CD4-positive, CD25-positive, alpha-beta regulatory T cell (primary cell): ENCODE results near the gene RXFP2. TPM values are rescaled to one million over a fixed set of nuclear protein-coding genes. Genes with fewer than 3 reads are reported as not detected.

ENCODE experiments used
- ATAC-seq, 2 donors: fragments of 150-1000 bp; cut with Tn5 transposase; one replicate each; pipeline ENCODE4 v1.10.0; 2021; ENCODE audit warnings: low read depth in 2 of 2, moderate number of reproducible peaks in 2 of 2, moderate library complexity in 1 of 2
- DNase-seq, 3 donors: peaks; one replicate each; pipeline versions ENCODE4 v3.0.0 to v3.0.0-alpha.2; 2012 to 2022; ENCODE audit warnings: mixed read lengths in 1 of 3
- H3K27ac ChIP-seq: one replicate; pipeline ENCODE4 v1.7.0; 2013; ENCODE audit warnings: mild to moderate bottlenecking, low read length; ENCODE audit not compliant: insufficient read depth, poor library complexity, severe bottlenecking
- H3K27me3 ChIP-seq: one replicate; pipeline ENCODE4 v1.7.0; 2013; ENCODE audit warnings: low read length; ENCODE audit not compliant: control insufficient read depth, insufficient read depth
- H3K36me3 ChIP-seq: one replicate; pipeline ENCODE4 v1.7.0; 2013; ENCODE audit warnings: mild to moderate bottlenecking, low read length, moderate library complexity; ENCODE audit not compliant: control insufficient read depth, insufficient read depth
- H3K4me1 ChIP-seq: 2 replicates; pipeline ENCODE4 v1.7.0; 2013; ENCODE audit warnings: mild to moderate bottlenecking, low read length; ENCODE audit not compliant: insufficient read depth, control insufficient read depth, poor library complexity, severe bottlenecking
- H3K4me3 ChIP-seq: one replicate; pipeline ENCODE4 v1.7.0; 2013; ENCODE audit warnings: low read depth, mild to moderate bottlenecking, low read length, moderate library complexity
- H3K9me3 ChIP-seq, 2 experiments: 1 replicate in 1 of 2; 2 replicates in 1 of 2; pipeline ENCODE4 v1.7.0; 2013; ENCODE audit warnings: low read length in 2 of 2, mild to moderate bottlenecking in 1 of 2, moderate library complexity in 1 of 2; ENCODE audit not compliant: control insufficient read depth in 2 of 2
- H3K27ac Mint-ChIP-seq, 3 donors: one replicate each; pipeline ENCODE4 v1.8.0; 2020 to 2022; ENCODE audit warnings: mild to moderate bottlenecking in 3 of 3, mixed read lengths in 3 of 3, moderate library complexity in 2 of 3
- H3K27me3 Mint-ChIP-seq: one replicate; pipeline ENCODE4 v1.8.0; 2022; ENCODE audit warnings: mild to moderate bottlenecking, mixed read lengths
- H3K36me3 Mint-ChIP-seq: one replicate; pipeline ENCODE4 v1.8.0; 2020; ENCODE audit warnings: mixed read lengths
- H3K4me1 Mint-ChIP-seq, 4 donors: one replicate each; pipeline ENCODE4 v1.8.0; 2020 to 2022; ENCODE audit warnings: mixed read lengths in 4 of 4, mild to moderate bottlenecking in 1 of 4
- H3K4me3 Mint-ChIP-seq, 4 donors: one replicate each; pipeline ENCODE4 v1.8.0; 2020 to 2022; ENCODE audit warnings: mild to moderate bottlenecking in 4 of 4, mixed read lengths in 4 of 4, moderate library complexity in 3 of 4
- H3K9me3 Mint-ChIP-seq, 7 donors: one replicate each; pipeline ENCODE4 v1.8.0; 2020 to 2022; ENCODE audit warnings: mixed read lengths in 7 of 7, mild to moderate bottlenecking in 3 of 7, moderate library complexity in 2 of 7
- polyA plus RNA-seq, 4 donors: library from polyadenylated mRNA; unstranded; fragments of 300-500 nt; fragmentation: Illumina TruSeq; gene quantifications; one replicate each; pipeline ENCODE4 v1.2.3, GENCODE V29; 2021
- total RNA-seq: library from RNA; stranded (reverse); gene quantifications from one replicate; pipeline ENCODE4 v1.2.3, GENCODE V29; 2022

Gene RXFP2
- total and polyA plus RNA-seq, 5 donors from 2014 or later, result not detected

- Histone ChIP-seq H3K36me3 (no peaks in the 10 kb centered on the region), H3K27ac (no peak overlapping the region), H3K9me3 (no peaks in the 10 kb centered on the region), H3K4me3 (no peak overlapping the region), H3K4me1 (no peaks in the 10 kb centered on the region), H3K27me3 (no peaks in the 10 kb centered on the region)
- no peak for DNase-seq
- Mint-ChIP-seq H3K9me3 (peaks cover 0 to 3% (median 0%) of the 10 kb centered on the region in 7 donors), H3K4me3 (no peak overlapping the region), H3K27ac (no peak overlapping the region), H3K36me3 (no peaks in the 10 kb centered on the region), H3K4me1 (no peaks in the 10 kb centered on the region), H3K27me3 (peaks cover 4% of the 10 kb centered on the region)
- ATAC-seq, result no peak
Observed at GRCh38 chr13:31725841-31726240, 13.5 kb upstream of the RXFP2 start.

- no peaks in the 10 kb centered on the region for H3K27me3 ChIP-seq
- Mint-ChIP-seq H3K27me3 (peaks cover 4% of the 10 kb centered on the region), H3K27ac (no peak overlapping the region), H3K9me3 (peaks cover 0 to 4% (median 0%) of the 10 kb centered on the region in 7 donors), H3K36me3 (no peaks in the 10 kb centered on the region), H3K4me3 (no peak overlapping the region), H3K4me1 (no peaks in the 10 kb centered on the region)
- H3K4me3 ChIP-seq, result no peak overlapping the region
- no peaks in the 10 kb centered on the region for H3K36me3 ChIP-seq
- ATAC-seq, result no peak
- no peaks in the 10 kb centered on the region for H3K4me1 ChIP-seq
- H3K27ac ChIP-seq, result no peak overlapping the region
- no peak for DNase-seq
- no peaks in the 10 kb centered on the region for H3K9me3 ChIP-seq
Observed at GRCh38 chr13:31731921-31732320, 7.4 kb upstream of the RXFP2 start.

GRCh38 chr13:31733066-31733465, 6.3 kb upstream of the RXFP2 start:
- Histone ChIP-seq H3K36me3 (no peaks in the 10 kb centered on the region), H3K27ac (no peak overlapping the region), H3K4me1 (no peaks in the 10 kb centered on the region), H3K4me3 (no peak overlapping the region), H3K27me3 (no peaks in the 10 kb centered on the region), H3K9me3 (no peaks in the 10 kb centered on the region)
- H3K4me3 Mint-ChIP-seq, result no peak overlapping the region
- no peaks in the 10 kb centered on the region for H3K27me3 Mint-ChIP-seq
- H3K27ac Mint-ChIP-seq, result no peak overlapping the region
- H3K4me1 Mint-ChIP-seq, result no peaks in the 10 kb centered on the region
- H3K36me3 Mint-ChIP-seq, result no peaks in the 10 kb centered on the region
- DNase-seq (no peak), ATAC-seq (no peak)
- peaks cover 0 to 4% (median 0%) of the 10 kb centered on the region in 7 donors for H3K9me3 Mint-ChIP-seq

GRCh38 chr13:31733647-31734046, 5.7 kb upstream of the RXFP2 start:
- Histone ChIP-seq H3K27ac (no peak overlapping the region), H3K4me3 (no peak overlapping the region), H3K27me3 (no peaks in the 10 kb centered on the region), H3K9me3 (no peaks in the 10 kb centered on the region), H3K36me3 (no peaks in the 10 kb centered on the region), H3K4me1 (no peaks in the 10 kb centered on the region)
- ATAC-seq (no peak), DNase-seq (no peak)
- no peaks in the 10 kb centered on the region for H3K36me3 Mint-ChIP-seq
- no peaks in the 10 kb centered on the region for H3K4me1 Mint-ChIP-seq
- no peak overlapping the region for H3K27ac Mint-ChIP-seq
- H3K27me3 Mint-ChIP-seq, result no peaks in the 10 kb centered on the region
- H3K9me3 Mint-ChIP-seq, result peaks cover 0 to 4% (median 0%) of the 10 kb centered on the region in 7 donors
- H3K4me3 Mint-ChIP-seq, result no peak overlapping the region

- DNase-seq (peak; percentile 18 to 72 (median 48)), ATAC-seq (peak; percentile 61 to 65)
- Histone ChIP-seq H3K9me3 (no peaks in the 10 kb centered on the region), H3K27ac (no peak overlapping the region), H3K27me3 (no peaks in the 10 kb centered on the region), H3K4me3 (no peak overlapping the region), H3K4me1 (no peaks in the 10 kb centered on the region), H3K36me3 (no peaks in the 10 kb centered on the region)
- Mint-ChIP-seq H3K4me1 (peaks cover 0 to 5% (median 3%) of the 10 kb centered on the region in 4 donors), H3K36me3 (no peaks in the 10 kb centered on the region), H3K9me3 (no peaks in the 10 kb centered on the region), H3K4me3 (no peak overlapping the region), H3K27me3 (peaks cover 20% of the 10 kb centered on the region), H3K27ac (no peak overlapping the region)
Observed at GRCh38 chr13:31742097-31742734, 2.9 kb downstream of the RXFP2 start.

GRCh38 chr13:31747291-31747690, 8.0 kb downstream of the RXFP2 start:
- ATAC-seq, result no peak
- no peaks in the 10 kb centered on the region for H3K4me1 ChIP-seq

GRCh38 chr13:31747966-31748365, 8.6 kb downstream of the RXFP2 start:
- DNase-seq (no peak), ATAC-seq (no peak)
- H3K9me3 ChIP-seq, result no peaks in the 10 kb centered on the region
- no peaks in the 10 kb centered on the region for H3K9me3 Mint-ChIP-seq
- H3K27me3 Mint-ChIP-seq, result peaks cover 15% of the 10 kb centered on the region
- H3K4me1 ChIP-seq, result no peaks in the 10 kb centered on the region
- no peaks in the 10 kb centered on the region for H3K27me3 ChIP-seq
- H3K36me3 Mint-ChIP-seq, result no peaks in the 10 kb centered on the region
- peaks cover 0 to 5% (median 2%) of the 10 kb centered on the region in 4 donors for H3K4me1 Mint-ChIP-seq
- no peak overlapping the region for H3K4me3 ChIP-seq
- H3K36me3 ChIP-seq, result no peaks in the 10 kb centered on the region
- no peak overlapping the region for H3K4me3 Mint-ChIP-seq
- no peak overlapping the region for H3K27ac ChIP-seq
- no peak overlapping the region for H3K27ac Mint-ChIP-seq

More at GRCh38 chr13:31747291-31747690, 8.0 kb downstream of the RXFP2 start:
- no peak overlapping the region for H3K27ac Mint-ChIP-seq
- no peaks in the 10 kb centered on the region for H3K36me3 Mint-ChIP-seq
- no peaks in the 10 kb centered on the region for H3K9me3 Mint-ChIP-seq
- Histone ChIP-seq H3K36me3 (no peaks in the 10 kb centered on the region), H3K27ac (no peak overlapping the region), H3K4me3 (no peak overlapping the region), H3K27me3 (no peaks in the 10 kb centered on the region), H3K9me3 (no peaks in the 10 kb centered on the region)
- peaks cover 17% of the 10 kb centered on the region for H3K27me3 Mint-ChIP-seq
- DNase-seq, result no peak
- peaks cover 0 to 5% (median 2%) of the 10 kb centered on the region in 4 donors for H3K4me1 Mint-ChIP-seq
- H3K4me3 Mint-ChIP-seq, result no peak overlapping the region

- Mint-ChIP-seq H3K4me3 (no peak overlapping the region), H3K4me1 (peaks cover 0 to 4% (median 0%) of the 10 kb centered on the region in 4 donors), H3K36me3 (no peaks in the 10 kb centered on the region), H3K27ac (no peak overlapping the region), H3K27me3 (peaks cover 12% of the 10 kb centered on the region), H3K9me3 (no peaks in the 10 kb centered on the region)
- no peaks in the 10 kb centered on the region for H3K4me1 ChIP-seq
- H3K9me3 ChIP-seq, result no peaks in the 10 kb centered on the region
- no peak overlapping the region for H3K27ac ChIP-seq
- no peak for DNase-seq
- no peak overlapping the region for H3K4me3 ChIP-seq
- no peaks in the 10 kb centered on the region for H3K36me3 ChIP-seq
- ATAC-seq, result no peak
- no peaks in the 10 kb centered on the region for H3K27me3 ChIP-seq
Observed at GRCh38 chr13:31749929-31750328, 10.6 kb downstream of the RXFP2 start.
